ENCODE measurements around the gene OLAH. TPM values are rescaled to one million over a fixed set of nuclear protein-coding genes. Genes with fewer than 3 reads are reported as not detected.
"Not testable (repeated sequence)": the region's sequence is repeated elsewhere in the genome, so short reads cannot be mapped to it uniquely, and the experiment has no call there.

The OLAH gene
- total RNA-seq: not detected
- 1 to 10 TPM in 1 of 3 donors, under 1 TPM in 1, not detected in 1; 0.53 to 1.6 TPM for polyA plus RNA-seq
- long read RNA-seq, donor 1: 0 reads
- long read RNA-seq, donor 2: 0 reads
- long read RNA-seq, donor 3: 0 reads
- long read RNA-seq, donor 4: 0 reads
- long read RNA-seq, donor 5: 0 reads
- long read RNA-seq, donor 6, partial matches to known transcripts: 0 of 5 reads
- long read RNA-seq, donor 6, other reads (novel, unspliced or antisense): 5 of 5 reads
- long read RNA-seq, donor 7: 0 reads
- long read RNA-seq, donor 8: 0 reads
- long read RNA-seq, donor 9: 0 reads
- long read RNA-seq, donor 10: 0 reads

DNA sequence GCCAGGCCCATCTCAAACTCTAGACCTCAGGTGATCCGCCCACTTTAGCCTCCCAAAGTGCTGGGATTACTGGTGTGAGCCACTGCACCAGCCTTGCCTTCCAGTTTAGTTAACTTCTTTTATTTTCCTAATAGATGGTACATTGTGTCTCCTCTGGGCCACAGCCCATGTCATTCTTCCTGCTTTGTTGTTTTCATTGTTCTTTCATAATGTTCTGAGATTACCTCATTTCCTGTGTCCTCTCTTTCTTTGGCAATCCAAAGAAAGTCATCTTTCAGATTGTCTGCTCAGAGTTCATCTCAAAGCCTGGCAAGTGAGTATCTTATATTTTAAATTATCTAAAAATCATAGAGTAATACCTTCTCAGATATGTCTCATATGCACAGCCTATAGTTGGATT, at the start of gene OLAH:
Gene OLAH, plus strand, starts transcription at position 270 of the 400 bp plus-strand sequence. CDS start 3,346 bp downstream, outside the sequence.
- 89 to 98% (median 93%) methylated on average over 1 of the region's 1 CpG for WGBS, 5 donors

DNA sequence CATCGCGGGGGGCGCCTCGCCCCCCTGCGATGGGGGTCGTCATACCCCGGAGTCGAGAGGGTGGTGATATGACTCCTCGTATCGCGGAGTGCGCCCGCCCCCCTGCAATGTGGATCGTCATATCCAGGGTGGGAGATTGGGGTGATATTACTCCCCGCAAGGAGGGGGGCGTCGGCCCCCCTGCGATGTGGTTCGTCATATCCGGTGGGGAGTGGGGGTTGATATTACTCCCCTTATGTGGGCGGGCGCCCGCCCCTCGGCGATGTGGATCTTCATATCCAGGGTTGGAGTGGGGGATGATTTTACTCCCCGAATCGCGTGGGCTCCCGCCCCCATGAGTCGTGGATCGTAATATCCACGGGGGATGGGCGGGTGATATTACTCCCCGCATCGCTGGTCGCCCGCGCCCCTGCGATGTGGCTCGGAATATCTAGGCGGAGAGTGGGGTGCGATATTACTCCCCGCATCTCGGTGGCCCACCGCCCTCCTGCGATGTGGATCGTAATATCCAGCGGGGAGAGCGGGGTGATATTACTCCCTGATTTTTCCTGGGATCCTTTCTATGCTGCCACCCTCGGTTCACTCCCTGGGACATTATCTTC, 47.7 kb upstream of the OLAH start:
- whole genome bisulfite sequencing, 5 donors: 74 to 91% (median 86%) methylated on average over 50 of the region's 50 CpGs
- TF ChIP-seq POLR2AphosphoS5 (IDR thresholded peaks at IDR 0.05): no peak
- TF ChIP-seq POLR2A (IDR thresholded peaks at IDR 0.05): no peak
- no peak for TF ChIP-seq EP300 (IDR thresholded peaks at IDR 0.05)
- TF ChIP-seq, protein P1, sequence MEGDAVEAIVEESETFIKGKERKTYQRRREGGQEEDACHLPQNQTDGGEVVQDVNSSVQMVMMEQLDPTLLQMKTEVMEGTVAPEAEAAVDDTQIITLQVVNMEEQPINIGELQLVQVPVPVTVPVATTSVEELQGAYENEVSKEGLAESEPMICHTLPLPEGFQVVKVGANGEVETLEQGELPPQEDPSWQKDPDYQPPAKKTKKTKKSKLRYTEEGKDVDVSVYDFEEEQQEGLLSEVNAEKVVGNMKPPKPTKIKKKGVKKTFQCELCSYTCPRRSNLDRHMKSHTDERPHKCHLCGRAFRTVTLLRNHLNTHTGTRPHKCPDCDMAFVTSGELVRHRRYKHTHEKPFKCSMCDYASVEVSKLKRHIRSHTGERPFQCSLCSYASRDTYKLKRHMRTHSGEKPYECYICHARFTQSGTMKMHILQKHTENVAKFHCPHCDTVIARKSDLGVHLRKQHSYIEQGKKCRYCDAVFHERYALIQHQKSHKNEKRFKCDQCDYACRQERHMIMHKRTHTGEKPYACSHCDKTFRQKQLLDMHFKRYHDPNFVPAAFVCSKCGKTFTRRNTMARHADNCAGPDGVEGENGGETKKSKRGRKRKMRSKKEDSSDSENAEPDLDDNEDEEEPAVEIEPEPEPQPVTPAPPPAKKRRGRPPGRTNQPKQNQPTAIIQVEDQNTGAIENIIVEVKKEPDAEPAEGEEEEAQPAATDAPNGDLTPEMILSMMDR (IDR thresholded peaks at IDR 0.05): no peak

More for the DNA sequence above, at the start of gene OLAH:
- H3K27ac ChIP-seq: no peak within 1 kb of the TSS
- H3K9me3 ChIP-seq: no peaks in the 10 kb centered on the region
- no peaks in the 10 kb centered on the region for H3K36me3 ChIP-seq
- H3K4me3 ChIP-seq: no peak within 1 kb of the TSS
- no peak for DNase-seq
- intact Hi-C loops (cut with DNase I; ENCODE audit: low total_unique reads): no loop called here
- H3K27me3 ChIP-seq: no peaks in the 10 kb centered on the region
- TF ChIP-seq EP300 (IDR thresholded peaks at IDR 0.05) (no peak), POLR2AphosphoS5 (IDR thresholded peaks at IDR 0.05) (no peak)
- no peaks in the 10 kb centered on the region for H3K4me1 ChIP-seq

DNA sequence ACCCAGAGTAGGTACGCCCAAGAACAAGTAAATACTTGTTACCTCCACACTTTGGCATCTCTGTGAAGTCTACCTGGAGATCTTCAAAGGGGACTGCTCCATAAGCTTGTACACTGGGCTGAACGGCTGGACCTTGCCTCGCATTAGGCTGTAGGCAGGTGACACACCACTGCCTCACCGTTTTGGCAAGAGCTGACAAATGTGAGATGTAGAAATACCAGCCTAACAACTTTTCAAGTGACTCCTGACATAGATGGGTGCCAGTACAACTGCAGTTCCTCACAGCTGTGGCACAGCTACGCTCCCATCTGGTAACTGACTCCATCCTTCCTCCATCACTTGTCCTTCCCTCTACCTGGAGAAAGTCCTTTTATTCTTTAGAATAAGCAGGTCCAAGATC, 30.2 kb upstream of the OLAH start:
- H3K36me3 ChIP-seq; H3K27me3 ChIP-seq; intact Hi-C loops (cut with DNase I; ENCODE audit: low total_unique reads); H3K4me3 ChIP-seq; H3K9me3 ChIP-seq; H3K4me1 ChIP-seq; H3K27ac ChIP-seq: not testable (repeated sequence)
- TF ChIP-seq POLR2AphosphoS5 (IDR thresholded peaks at IDR 0.05): peak in 1 of 3 donors; percentile 23
- DNase-seq: peak; percentile 43 to 63
- 19 to 52% (median 38%) methylated on average over 5 of the region's 5 CpGs for WGBS, 5 donors

More for the DNA sequence above, 47.7 kb upstream of the OLAH start:
- H3K36me3 ChIP-seq: no peaks in the 10 kb centered on the region
- no peak overlapping the region for H3K27ac ChIP-seq
- H3K4me3 ChIP-seq: peak overlapping the region in 2 of 4 donors; percentile 11 to 16
- no peak for DNase-seq
- no peaks in the 10 kb centered on the region for H3K9me3 ChIP-seq
- intact Hi-C loops (cut with DNase I; ENCODE audit: low total_unique reads): no loop called here
- H3K4me1 ChIP-seq: peaks cover 0 to 5% (median 2%) of the 10 kb centered on the region in 4 donors
- H3K27me3 ChIP-seq: no peaks in the 10 kb centered on the region

DNA sequence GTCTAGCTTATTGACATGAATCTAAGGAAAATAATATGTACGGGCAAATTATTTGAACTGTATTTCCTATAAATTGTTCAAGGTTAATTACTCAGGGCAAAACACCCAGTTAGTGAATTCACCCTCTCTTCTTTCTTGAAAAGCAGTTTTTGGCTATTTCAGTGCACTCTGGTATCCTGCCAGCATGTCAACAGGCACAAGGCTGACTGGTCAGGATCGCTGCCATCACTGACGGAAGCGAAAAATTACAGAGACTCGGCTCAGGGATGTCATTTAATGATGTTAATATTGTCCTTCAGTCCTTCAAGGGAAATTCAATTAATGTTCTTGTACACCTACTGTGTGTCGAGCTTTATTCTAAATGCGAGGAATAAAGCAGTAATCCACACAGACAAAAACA, 28.3 kb upstream of the OLAH start:
- intact Hi-C loops (cut with DNase I; ENCODE audit: low total_unique reads): no loop called here
- TF ChIP-seq, protein P1 (IDR thresholded peaks at IDR 0.05): no peak
- TF ChIP-seq EP300 (IDR thresholded peaks at IDR 0.05) (no peak), POLR2A (IDR thresholded peaks at IDR 0.05) (no peak), POLR2AphosphoS5 (IDR thresholded peaks at IDR 0.05) (no peak)
- Histone ChIP-seq H3K27me3 (no peaks in the 10 kb centered on the region), H3K4me3 (no peak overlapping the region), H3K9me3 (no peaks in the 10 kb centered on the region), H3K27ac (no peak overlapping the region), H3K36me3 (no peaks in the 10 kb centered on the region), H3K4me1 (peaks cover 0 to 8% (median 0%) of the 10 kb centered on the region in 4 donors)
- 78 to 85% (median 81%) methylated on average over 7 of the region's 7 CpGs for WGBS, 5 donors
- DNase-seq: no peak

DNA sequence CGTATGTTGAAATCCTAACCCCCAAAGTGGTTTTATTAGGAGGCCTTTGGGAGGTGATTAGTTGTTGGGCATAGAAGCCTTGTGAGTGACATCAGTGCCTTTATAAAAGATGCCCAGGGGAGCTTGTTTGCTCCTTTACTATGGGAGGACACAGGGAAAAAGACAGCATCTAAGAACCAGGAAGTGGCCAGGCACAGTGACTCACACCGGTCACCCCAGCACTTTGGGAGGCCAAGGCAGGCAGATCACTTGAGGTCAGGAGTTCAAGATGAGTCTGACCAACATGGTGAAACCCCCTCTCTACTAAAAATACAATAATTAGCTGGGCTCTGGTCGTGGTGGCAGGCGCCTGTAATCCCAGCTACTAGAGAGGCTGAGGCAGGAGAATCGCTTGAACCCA, 22.8 kb upstream of the OLAH start:
- H3K27me3 ChIP-seq; DNase-seq; H3K36me3 ChIP-seq; intact Hi-C loops (cut with DNase I; ENCODE audit: low total_unique reads); H3K9me3 ChIP-seq; H3K27ac ChIP-seq; H3K4me1 ChIP-seq; H3K4me3 ChIP-seq: not testable (repeated sequence)
- 67 to 96% (median 78%) methylated on average over 2 to 5 of the region's 5 CpGs for WGBS, 5 donors

DNA sequence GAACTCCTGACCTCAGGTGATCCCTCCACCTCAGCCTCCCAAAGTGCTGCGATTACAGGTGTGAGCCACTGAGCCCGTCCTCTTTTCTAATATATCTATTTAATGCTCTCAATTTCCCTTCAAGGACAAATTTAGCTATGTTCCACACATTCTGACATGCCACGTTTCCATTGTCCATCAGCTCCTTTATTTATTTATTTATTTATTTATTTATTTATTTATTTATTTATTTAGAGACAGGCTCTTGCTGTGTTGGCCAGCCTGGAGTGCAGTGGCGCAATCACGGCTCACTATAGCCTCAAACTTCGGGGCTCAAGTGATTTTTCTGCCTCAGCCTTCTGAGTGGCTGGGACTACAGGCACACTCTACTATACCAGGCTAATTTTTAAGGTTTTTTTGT, 20.7 kb upstream of the OLAH start:
- H3K36me3 ChIP-seq; intact Hi-C loops (cut with DNase I; ENCODE audit: low total_unique reads); DNase-seq; H3K27ac ChIP-seq; H3K4me3 ChIP-seq; H3K4me1 ChIP-seq; H3K9me3 ChIP-seq; H3K27me3 ChIP-seq: not testable (repeated sequence)
- WGBS, 5 donors: 86 to 94% (median 88%) methylated on average over 6 of the region's 6 CpGs

DNA sequence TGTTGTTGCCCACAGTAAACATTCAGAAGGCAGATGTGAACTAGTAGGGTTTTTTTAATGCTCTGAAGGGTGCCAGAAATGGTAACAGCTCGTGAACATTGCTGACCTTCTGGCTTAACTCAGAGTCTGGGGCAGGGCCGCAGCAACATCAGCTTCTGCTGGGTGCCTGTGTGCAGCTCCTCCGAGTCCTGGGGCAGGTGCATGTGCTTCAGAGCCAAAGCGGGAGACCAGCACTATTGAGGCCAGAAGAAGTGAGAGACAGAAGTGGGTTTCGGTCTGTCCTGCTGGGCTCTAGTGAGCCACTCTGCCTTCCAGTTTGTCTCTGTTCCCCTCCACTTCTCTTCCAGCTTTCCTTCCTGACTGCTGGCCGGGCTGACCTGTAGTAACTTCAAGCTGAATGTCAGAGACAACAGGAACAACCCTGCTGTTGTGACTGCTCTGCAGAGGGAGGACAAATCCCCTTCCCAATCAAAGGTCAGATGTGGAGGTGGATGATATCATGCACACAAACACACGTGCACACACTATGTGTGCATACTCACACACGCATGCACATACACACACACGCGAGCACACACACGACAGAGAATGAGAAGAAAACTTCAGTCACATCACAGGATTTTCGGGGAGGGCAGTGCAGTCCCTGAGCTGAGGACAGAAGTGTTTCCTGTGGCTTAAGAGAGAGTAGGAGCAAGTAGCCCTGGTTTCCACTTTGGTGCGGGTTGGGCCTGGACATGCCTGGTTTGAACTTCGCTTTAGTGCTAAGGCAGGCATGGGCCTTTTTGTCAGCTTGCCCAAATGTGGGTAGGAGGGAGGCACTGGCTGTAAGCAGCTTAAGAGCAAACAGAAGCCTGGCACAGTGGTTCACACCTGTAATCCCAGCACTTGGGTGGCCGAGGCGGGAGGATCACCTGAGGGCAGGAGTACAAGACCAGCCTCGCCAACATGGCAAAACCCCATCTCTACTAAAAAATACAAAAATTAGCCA, 19.4 kb upstream of the OLAH start:
- H3K36me3 ChIP-seq; intact Hi-C loops (cut with DNase I; ENCODE audit: low total_unique reads): not testable (repeated sequence)

DNA sequence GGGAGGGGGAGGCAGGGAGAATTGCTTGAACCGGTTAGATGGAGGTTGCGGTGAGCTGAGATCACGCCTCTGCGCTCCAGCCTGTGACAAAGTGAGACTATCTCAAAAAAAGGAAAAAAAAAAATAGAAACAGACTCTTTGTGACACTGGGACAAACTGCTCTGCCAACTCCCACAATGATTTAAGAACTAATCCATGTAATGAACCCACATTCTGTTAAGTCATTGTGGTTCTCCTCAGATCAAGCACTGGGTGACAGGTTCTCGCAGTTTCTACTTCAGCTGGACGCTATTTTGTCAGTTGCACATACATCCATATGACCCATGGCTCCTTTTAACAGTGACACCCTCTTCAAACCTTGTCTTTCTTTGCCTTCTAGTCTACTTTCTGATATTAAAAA, 18.7 kb upstream of the OLAH start:
- DNase-seq, H3K27ac ChIP-seq: not testable (repeated sequence)
- 84 to 99% (median 87%) methylated on average over 6 of the region's 6 CpGs for whole genome bisulfite sequencing, 5 donors

More for the DNA sequence above, 19.4 kb upstream of the OLAH start:
- not testable (repeated sequence) for H3K27me3 ChIP-seq, H3K4me1 ChIP-seq, H3K9me3 ChIP-seq, H3K27ac ChIP-seq, H3K4me3 ChIP-seq
- DNase-seq: peak in 1 of 2 donors; percentile 68
- 61 to 77% (median 74%) methylated on average over 11 to 17 of the region's 17 CpGs for WGBS, 5 donors

More for the DNA sequence above, 18.7 kb upstream of the OLAH start:
- H3K4me1 ChIP-seq; H3K27me3 ChIP-seq; H3K9me3 ChIP-seq; H3K4me3 ChIP-seq; H3K36me3 ChIP-seq; intact Hi-C loops (cut with DNase I; ENCODE audit: low total_unique reads): not testable (repeated sequence)
